Measurements from ENCODE around the gene EPN2.

Gene EPN2

GRCh38 chr17:19294443-19294842 lies 57.3 kb downstream of the EPN2 start:
- DNase-seq (ENCODE audit: low spot score), result no peak

GRCh38 chr17:19295473-19296135 lies 58.4 kb downstream of the EPN2 start:
- no peak for DNase-seq (ENCODE audit: low spot score)

GRCh38 chr17:19296786-19297778 lies 59.9 kb downstream of the EPN2 start:
- DNase-seq (ENCODE audit: low spot score), result no peak

GRCh38 chr17:19298569-19299213 lies 61.5 kb downstream of the EPN2 start:
- DNase-seq (ENCODE audit: low spot score), result no peak

GRCh38 chr17:19299214-19299747 lies 62.1 kb downstream of the EPN2 start:
- DNase-seq (ENCODE audit: low spot score), result no peak

GRCh38 chr17:19299866-19300265 lies 62.7 kb downstream of the EPN2 start:
- DNase-seq (ENCODE audit: low spot score), result no peak

- DNase-seq (ENCODE audit: low spot score), result no peak
These were observed 64.2 kb downstream of the EPN2 start for GRCh38 chr17:19301274-19301951.

- no peak for DNase-seq (ENCODE audit: low spot score)
These were observed 64.8 kb downstream of the EPN2 start for GRCh38 chr17:19301973-19302372.

GRCh38 chr17:19302791-19303331 lies 65.7 kb downstream of the EPN2 start:
- no peak for DNase-seq (ENCODE audit: low spot score)

GRCh38 chr17:19303367-19303776 lies 66.2 kb downstream of the EPN2 start:
- no peak for DNase-seq (ENCODE audit: low spot score)

GRCh38 chr17:19304209-19304608 lies 67.0 kb downstream of the EPN2 start:
- peak; percentile 37 for DNase-seq (ENCODE audit: low spot score)

- no peak for DNase-seq (ENCODE audit: low spot score)
These were observed 67.6 kb downstream of the EPN2 start for GRCh38 chr17:19304751-19305150.

GRCh38 chr17:19305256-19305655 lies 68.1 kb downstream of the EPN2 start:
- no peak for DNase-seq (ENCODE audit: low spot score)

GRCh38 chr17:19305761-19306159 lies 68.6 kb downstream of the EPN2 start:
- no peak for DNase-seq (ENCODE audit: low spot score)

- DNase-seq (ENCODE audit: low spot score), result no peak
These were observed 69.3 kb downstream of the EPN2 start for GRCh38 chr17:19306160-19307111.

- DNase-seq (ENCODE audit: low spot score), result no peak
These were observed 70.4 kb downstream of the EPN2 start for GRCh38 chr17:19307521-19307920.

GRCh38 chr17:19308398-19308797 lies 71.2 kb downstream of the EPN2 start:
- no peak for DNase-seq (ENCODE audit: low spot score)

GRCh38 chr17:19309701-19310100 lies 72.5 kb downstream of the EPN2 start:
- no peak for DNase-seq (ENCODE audit: low spot score)

GRCh38 chr17:19310151-19310550 lies 73.0 kb downstream of the EPN2 start:
- DNase-seq (ENCODE audit: low spot score), result no peak

- no peak for DNase-seq (ENCODE audit: low spot score)
These were observed 73.8 kb downstream of the EPN2 start for GRCh38 chr17:19311016-19311415.

All from AG08395 (cell line).